HepG2 (cell line): ENCODE data around the gene MAT2A. TPM values are rescaled to one million over a fixed set of nuclear protein-coding genes. Genes with fewer than 3 reads are reported as not detected.

Experiments used
- ARID3A ChIP-seq: IDR thresholded peaks from 2 replicates; pipeline ENCODE4 v1.6.1; 2012; ENCODE audit warnings: low read depth, low read length, improper control_type of control experiment
- BRF2 ChIP-seq: sonication (generic); formaldehyde crosslinking; IDR thresholded peaks from 2 replicates; pipeline ENCODE4 v1.8.1; 2022; ENCODE audit warnings: mild to moderate bottlenecking, missing genetic modification reagents
- ELF3 ChIP-seq: IDR thresholded peaks from 2 replicates; pipeline ENCODE4 v1.6.1; 2016; ENCODE audit warnings: missing genetic modification reagents, missing compliant biosample characterization
- EP300 ChIP-seq, 3 experiments: sonication (generic) in 1 of 3; formaldehyde crosslinking in 1 of 3; IDR thresholded peaks; 2 replicates each; pipeline versions ENCODE4 v1.5.1 to v1.6.1; 2011 to 2020; ENCODE audit warnings: low read depth in 2 of 3, low read length in 2 of 3, borderline replicate concordance in 1 of 3, improper control_type of control experiment in 1 of 3, mild to moderate bottlenecking in 1 of 3, missing genetic modification reagents in 1 of 3, moderate library complexity in 1 of 3
- EZH2 ChIP-seq: conservative IDR thresholded peaks from 2 replicates; pipeline ENCODE4 v1.6.1; 2012; ENCODE audit warnings: mild to moderate bottlenecking, low read depth, low read length, moderate library complexity
- FOXO1 ChIP-seq: sonication (generic); formaldehyde crosslinking; IDR thresholded peaks from 2 replicates; pipeline ENCODE4 v1.4.0; 2020; ENCODE audit warnings: missing genetic modification reagents
- FOXP4 ChIP-seq: sonication (generic); formaldehyde crosslinking; IDR thresholded peaks from 2 replicates; pipeline ENCODE4 v1.4.0; 2020; ENCODE audit warnings: missing genetic modification reagents
- IRF2 ChIP-seq: IDR thresholded peaks from 2 replicates; pipeline ENCODE4 v1.6.1; 2018; ENCODE audit warnings: missing genetic modification reagents, missing compliant biosample characterization
- MTA1 ChIP-seq: sonication (generic); formaldehyde crosslinking; IDR thresholded peaks from 2 replicates; pipeline ENCODE4 v1.4.0; 2020; ENCODE audit warnings: missing genetic modification reagents, mild to moderate bottlenecking, borderline replicate concordance
- NFIB ChIP-seq: sonication (generic); formaldehyde crosslinking; IDR thresholded peaks from 2 replicates; pipeline ENCODE4 v1.9.0; 2021; ENCODE audit warnings: missing genetic modification reagents, mild to moderate bottlenecking, borderline replicate concordance
- ONECUT2 ChIP-seq: sonication (generic); formaldehyde crosslinking; IDR thresholded peaks from 2 replicates; pipeline ENCODE4 v1.4.0; 2020; ENCODE audit warnings: missing genetic modification reagents
- SKIL ChIP-seq: sonication (generic); formaldehyde crosslinking; IDR thresholded peaks from 2 replicates; pipeline ENCODE4 v1.8.0; 2022; ENCODE audit warnings: missing genetic modification reagents, mild to moderate bottlenecking, moderate library complexity, borderline replicate concordance
- SMARCE1 ChIP-seq: fragments of 450-650 bp; IDR thresholded peaks from 2 replicates; pipeline ENCODE4 v1.6.1; 2017; ENCODE audit warnings: borderline replicate concordance
- THYN1 ChIP-seq: sonication (generic); formaldehyde crosslinking; IDR thresholded peaks from 2 replicates; pipeline ENCODE4 v1.8.1; 2023; ENCODE audit warnings: low read depth, mild to moderate bottlenecking, moderate library complexity, missing genetic modification reagents, borderline replicate concordance
- ZBTB39 ChIP-seq: sonication (generic); formaldehyde crosslinking; IDR thresholded peaks from 2 replicates; pipeline ENCODE4 v1.5.0; 2020; ENCODE audit warnings: missing genetic modification reagents
- ZKSCAN5 ChIP-seq: sonication (generic); formaldehyde crosslinking; IDR thresholded peaks from 2 replicates; pipeline ENCODE4 v1.5.1; 2020; ENCODE audit warnings: mild to moderate bottlenecking, missing genetic modification reagents
- ZNF44 ChIP-seq: sonication (generic); formaldehyde crosslinking; IDR thresholded peaks from 2 replicates; pipeline ENCODE4 v1.5.1; 2020; ENCODE audit warnings: mild to moderate bottlenecking, missing genetic modification reagents
- polyA plus RNA-seq, 8 experiments: library from polyadenylated mRNA; depleted of rRNA in 3 of 8; stranded (reverse) in 7 of 8; unstranded in 1 of 8; fragments of >200 nt; fragmentation: Illumina TruSeq in 4 of 8; extraction: Trizol in 4 of 8; gene quantifications; 2 replicates each; pipeline versions ENCODE4 v1.2.1 to v1.2.3, GENCODE V29; 2011 to 2016; ENCODE audit warnings: low read depth in 4 of 8, missing spikeins in 1 of 8, mixed read lengths in 1 of 8; ENCODE audit not compliant: insufficient read depth in 1 of 8
- total RNA-seq, 5 experiments: library from RNA; depleted of rRNA; stranded (reverse); fragments of >200 nt; fragmentation: Illumina TruSeq; extraction: Trizol; gene quantifications; 2 replicates each; pipeline ENCODE4 v1.2.3, GENCODE V29; 2016; ENCODE audit warnings: low read depth in 1 of 5

MAT2A gene
- total and polyA plus RNA-seq, 2 of the 13 experiments (the other 11 are each of a cell fraction or from before 2014, with no cell fraction given), result 155 to 331 TPM

GRCh38 chr2:85516653-85517389 lies 22.1 kb upstream of the MAT2A start (continued):
- TF ChIP-seq FOXP4 (CRISPR knock-in tag) (peak; percentile 56; the same call in 1 of the 2 replicates), ONECUT2 (CRISPR knock-in tag) (peak; percentile 83), EP300 (IDR thresholded peaks at IDR 0.05; ENCODE audit: low read depth in 2 of 2, low read length in 2 of 2) (peak in 1 of 2 experiments; percentile 64; a peak in 2 of 4 replicates), EP300 (CRISPR knock-in tag; IDR thresholded peaks at IDR 0.05; ENCODE audit: borderline replicate concordance) (no peak), ZKSCAN5 (CRISPR knock-in tag) (peak; percentile 89; the same call in 1 of the 2 replicates), ZBTB39 (CRISPR knock-in tag) (no peak), THYN1 (CRISPR knock-in tag) (no peak), ELF3 (peak; percentile 96), ARID3A (peak; percentile 51; the same call in 1 of the 2 replicates), SKIL (CRISPR knock-in tag) (peak; percentile 18; the same call in 1 of the 2 replicates), EZH2 (no peak), NFIB (CRISPR knock-in tag) (no peak), FOXO1 (CRISPR knock-in tag) (peak; percentile 73; the same call in 1 of the 2 replicates), ZNF44 (no peak), BRF2 (CRISPR knock-in tag) (no peak), SMARCE1 (peak; percentile 89; the same call in 1 of the 2 replicates), MTA1 (CRISPR knock-in tag) (0 out of 2 replicates have a peak, but pooled peaks have one; percentile 34), IRF2 (CRISPR knock-in tag) (0 out of 2 replicates have a peak, but pooled peaks have one; percentile 27)
